Measurements from ENCODE around the gene CELA1. TPM values are rescaled to one million over a fixed set of nuclear protein-coding genes. Genes with fewer than 3 reads are reported as not detected.

CELA1 gene
- total and polyA plus RNA-seq, 8 donors = not detected

Other genes starting within 250 kb of the CELA1 start
- 10 to 100 TPM; 24.1 TPM for gene TFCP2, start 173.5 kb downstream of the CELA1 start, total RNA-seq
- 10 to 100 TPM; 46.5 to 57.6 (median 53.9) TPM for gene TFCP2, start 173.5 kb downstream of the CELA1 start, polyA plus RNA-seq (ENCODE audit: insufficient read length in 6 of 6)
- 10 to 100 TPM; 11.6 to 12.6 TPM for gene POU6F1, start 128.6 kb downstream of the CELA1 start, total RNA-seq
- 10 to 100 TPM in 5 of 6 donors, 1 to 10 TPM in 1; 9.9 to 15.6 (median 11.9) TPM for gene POU6F1, start 128.6 kb downstream of the CELA1 start, polyA plus RNA-seq (ENCODE audit: insufficient read length in 6 of 6)
- gene DAZAP2, start 107.9 kb downstream of the CELA1 start, total RNA-seq = 100 to 1,000 TPM; 199 to 221 TPM
- gene DAZAP2, start 107.9 kb downstream of the CELA1 start, polyA plus RNA-seq (ENCODE audit: insufficient read length in 6 of 6) = 100 to 1,000 TPM; 184 to 224 (median 212) TPM
- 10 to 100 TPM; 24.1 to 35.6 TPM for gene SMAGP, start 76.3 kb downstream of the CELA1 start, total RNA-seq
- gene SMAGP, start 76.3 kb downstream of the CELA1 start, polyA plus RNA-seq (ENCODE audit: insufficient read length in 6 of 6) = 10 to 100 TPM; 18.8 to 25.5 (median 23.6) TPM
- 10 to 100 TPM; 15.5 to 46.0 TPM for gene BIN2, start 22.5 kb downstream of the CELA1 start, total RNA-seq
- gene BIN2, start 22.5 kb downstream of the CELA1 start, polyA plus RNA-seq (ENCODE audit: insufficient read length in 6 of 6) = 1 to 10 TPM; 3.8 to 7.2 (median 5.8) TPM
- gene GALNT6, start 44.7 kb upstream of the CELA1 start, total RNA-seq = 10 to 100 TPM in 1 of 2 donors, 1 to 10 TPM in 1; 7.6 to 21.8 TPM
- 1 to 10 TPM; 1.8 to 3.5 (median 2.4) TPM for gene GALNT6, start 44.7 kb upstream of the CELA1 start, polyA plus RNA-seq (ENCODE audit: insufficient read length in 6 of 6)
- 1 to 10 TPM; 1.7 to 3.9 TPM for gene SLC4A8, start 78.2 kb upstream of the CELA1 start, total RNA-seq
- gene SLC4A8, start 78.2 kb upstream of the CELA1 start, polyA plus RNA-seq (ENCODE audit: insufficient read length in 6 of 6) = 1 to 10 TPM; 1.3 to 2.0 (median 1.7) TPM
- under 1 TPM; 0.26 to 0.29 TPM for gene SCN8A, start 244.6 kb upstream of the CELA1 start, total RNA-seq
- 1 to 10 TPM; 1.3 to 3.3 (median 1.5) TPM for gene SCN8A, start 244.6 kb upstream of the CELA1 start, polyA plus RNA-seq (ENCODE audit: insufficient read length in 6 of 6)